Stimulated activated CD4-positive, alpha-beta T cell treated with anti-CD3 and anti-CD28 coated beads, Interleukin-15, amount 100 ng/mL, for 24 hours (primary cell): Measurements from ENCODE around the gene IBA57.

Experiments used
- DNase-seq: peaks from one replicate; pipeline ENCODE4 v3.0.0-alpha.2; 2020

IBA57 gene

GRCh38 chr1:228165372-228166169 lies at the start of gene IBA57:
TSS of gene IBA57 (plus strand) at chr1:228165804. CDS start at chr1:228165817, 13 bp downstream.
- DNase-seq, result peak; percentile 99

GRCh38 chr1:228117335-228117734 lies 48.3 kb upstream of the IBA57 start:
- DNase-seq, result no peak

GRCh38 chr1:228118040-228118439 lies 47.6 kb upstream of the IBA57 start:
- DNase-seq, result no peak

- no peak for DNase-seq
Measured at GRCh38 chr1:228120351-228120750, 45.3 kb upstream of the IBA57 start.

DNA sequence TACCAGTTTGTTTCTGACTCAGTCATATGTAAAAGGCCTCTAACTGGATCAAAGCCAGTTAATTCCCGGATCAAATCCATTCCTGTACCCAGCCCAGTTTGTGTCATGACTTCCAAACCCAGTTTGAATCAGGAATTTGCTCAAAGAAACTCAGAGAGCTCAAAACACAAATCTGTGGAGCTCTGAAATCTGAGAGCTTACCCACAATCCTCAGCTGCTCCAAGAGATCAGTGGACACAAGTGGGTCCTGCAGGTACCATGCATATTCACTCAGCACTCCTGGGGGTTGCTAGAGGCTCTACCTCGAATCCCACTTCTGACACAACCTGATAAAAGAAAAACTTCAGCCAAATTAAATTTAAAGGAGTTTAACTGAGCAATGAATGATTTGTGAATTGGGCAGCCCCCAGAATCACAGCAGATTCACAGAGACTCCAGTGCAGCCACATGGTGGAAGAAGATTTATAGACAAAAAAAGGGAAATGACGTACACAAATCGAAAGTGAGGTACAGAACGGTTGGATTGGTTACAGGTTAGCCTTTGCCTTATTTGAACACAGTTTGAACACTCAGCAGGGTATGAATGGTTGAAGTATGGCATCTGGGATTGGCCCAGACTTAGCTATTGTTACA lies 44.6 kb upstream of the IBA57 start:
- DNase-seq, result no peak

GRCh38 chr1:228122921-228123441 lies 42.6 kb upstream of the IBA57 start:
- no peak for DNase-seq

DNA sequence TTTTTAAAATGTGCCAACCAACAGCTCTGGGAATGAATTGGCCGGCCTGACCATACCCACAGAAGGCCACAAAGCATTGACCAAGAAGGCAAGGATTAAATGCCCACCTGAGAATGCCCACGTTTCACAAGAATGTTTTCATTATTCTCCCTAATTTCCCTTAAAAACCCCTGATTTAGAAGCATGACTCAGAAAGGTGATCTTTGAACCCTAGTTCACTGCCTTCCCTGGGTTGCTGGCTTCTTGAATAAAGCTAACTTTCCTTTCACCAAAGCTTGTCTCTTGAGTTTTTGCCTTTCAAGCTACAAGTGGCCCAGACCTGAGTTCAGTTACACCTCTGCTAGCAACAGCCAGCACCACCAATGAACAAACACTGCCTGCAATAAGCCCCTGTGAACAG lies 42.1 kb upstream of the IBA57 start:
- DNase-seq, result no peak

DNA sequence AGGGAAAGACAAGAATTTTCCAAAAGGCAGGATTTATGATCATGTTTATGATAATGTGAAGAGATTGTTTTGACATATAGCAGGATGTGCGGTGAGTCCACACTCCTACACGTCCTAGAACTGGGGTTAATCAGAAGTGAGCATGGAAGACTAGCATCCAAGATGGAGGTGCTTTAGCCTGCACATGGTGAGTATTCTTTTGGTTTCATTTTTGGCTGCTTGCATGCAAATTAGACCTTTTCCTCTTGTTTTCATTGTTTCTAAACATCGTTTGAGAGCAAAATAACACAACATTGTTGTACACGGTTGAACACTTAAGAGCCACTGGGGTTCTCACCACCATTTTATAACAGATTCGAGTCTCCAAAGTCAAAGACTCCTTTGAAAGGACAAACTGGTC lies 40.4 kb upstream of the IBA57 start:
- DNase-seq, result no peak

DNA sequence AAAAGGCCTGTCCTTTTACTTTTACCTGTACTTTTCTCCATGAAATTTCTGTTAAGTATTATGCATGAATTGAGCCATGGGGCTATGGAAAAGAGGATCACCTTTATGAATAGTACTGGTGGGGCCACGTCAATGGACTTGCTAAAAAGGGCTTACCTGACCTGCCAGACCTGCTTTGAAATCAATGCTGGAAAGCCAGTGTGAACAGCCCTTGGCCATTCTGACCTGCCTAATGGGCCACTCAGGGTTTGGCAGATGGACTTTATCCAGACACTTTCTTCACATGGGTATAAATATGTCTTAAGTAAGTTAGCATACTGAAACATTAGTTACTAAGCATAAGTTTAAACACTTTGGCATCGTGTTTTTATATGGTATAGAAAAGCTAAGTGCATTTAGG lies 33.8 kb upstream of the IBA57 start:
- DNase-seq, result no peak

GRCh38 chr1:228134591-228134990 lies 31.0 kb upstream of the IBA57 start:
- DNase-seq, result no peak

GRCh38 chr1:228136901-228137300 lies 28.7 kb upstream of the IBA57 start:
- DNase-seq, result no peak

- DNase-seq, result no peak
Measured at GRCh38 chr1:228139406-228139930, 26.1 kb upstream of the IBA57 start.

GRCh38 chr1:228139931-228140723 lies 25.5 kb upstream of the IBA57 start, which contains the start of gene GUK1:
TSS of gene GUK1 (plus strand) at chr1:228140279. CDS start at chr1:228140303, 24 bp downstream.
- DNase-seq, result peak; percentile 100

DNA sequence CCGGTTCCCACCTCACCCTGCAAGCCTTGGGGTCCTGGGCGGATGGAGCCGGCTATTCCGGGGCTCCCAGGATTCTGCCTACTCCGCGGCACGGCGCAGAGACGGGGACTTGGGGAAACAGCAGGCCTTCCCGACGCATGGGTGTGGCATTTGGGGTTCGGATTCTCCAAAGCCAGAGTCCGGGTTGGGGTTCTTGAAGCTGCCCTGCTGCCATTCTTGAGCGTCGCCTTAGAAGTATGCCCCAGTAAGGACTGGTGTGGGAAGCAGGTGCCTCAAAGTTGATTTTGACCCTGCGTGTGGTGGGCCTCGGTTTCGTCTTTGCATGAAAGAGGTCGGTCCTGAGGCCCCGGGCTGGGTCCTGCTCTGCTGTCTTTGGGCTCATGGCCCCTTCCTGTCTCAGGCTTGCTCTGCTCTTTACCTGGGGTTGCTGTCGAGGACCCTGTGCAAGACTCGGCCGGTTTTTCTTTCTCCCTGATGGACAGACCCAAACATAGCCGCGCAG lies 24.8 kb upstream of the IBA57 start:
- peak; percentile 35 for DNase-seq

DNA sequence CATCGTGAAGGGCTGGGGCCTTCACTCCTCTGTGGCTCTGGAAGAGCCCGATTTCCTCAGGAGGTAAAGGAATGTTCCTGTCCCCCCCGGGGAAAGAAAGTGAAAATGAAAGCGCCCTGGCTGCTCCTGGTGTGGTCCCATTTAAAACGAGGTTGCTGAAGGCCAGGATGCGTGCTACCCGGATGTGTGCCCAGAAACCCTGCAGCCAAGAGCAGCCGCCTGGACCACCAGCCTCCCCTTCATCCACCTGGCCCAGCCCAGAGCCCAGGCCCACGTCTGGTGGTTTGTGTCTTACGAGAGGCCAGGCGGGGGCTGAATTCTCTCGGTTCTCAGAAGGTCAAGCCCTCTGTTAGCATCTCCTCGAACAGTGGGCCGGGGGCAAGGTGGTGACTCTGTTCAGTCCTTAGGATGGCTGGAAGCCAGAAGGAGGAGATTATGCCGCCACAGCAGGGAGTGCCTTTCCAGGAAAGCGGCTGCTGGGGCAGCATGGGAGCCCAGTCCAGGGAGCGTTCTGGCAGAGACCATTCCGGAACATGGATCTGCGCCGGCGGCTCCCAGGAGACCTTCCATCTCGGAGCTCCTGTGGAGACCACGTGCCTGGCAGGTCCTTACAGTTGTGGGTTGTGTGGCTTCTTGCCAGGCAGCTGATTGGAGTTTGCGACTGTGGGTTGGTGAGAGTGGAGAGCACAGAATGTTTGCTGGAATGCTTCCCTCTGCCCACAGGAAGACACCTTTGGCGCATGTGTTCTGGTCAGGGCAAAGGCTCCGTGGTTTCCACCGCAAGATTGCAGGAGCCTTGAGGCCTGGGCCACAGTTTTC lies 24.2 kb upstream of the IBA57 start:
- peak; percentile 48 for DNase-seq

DNA sequence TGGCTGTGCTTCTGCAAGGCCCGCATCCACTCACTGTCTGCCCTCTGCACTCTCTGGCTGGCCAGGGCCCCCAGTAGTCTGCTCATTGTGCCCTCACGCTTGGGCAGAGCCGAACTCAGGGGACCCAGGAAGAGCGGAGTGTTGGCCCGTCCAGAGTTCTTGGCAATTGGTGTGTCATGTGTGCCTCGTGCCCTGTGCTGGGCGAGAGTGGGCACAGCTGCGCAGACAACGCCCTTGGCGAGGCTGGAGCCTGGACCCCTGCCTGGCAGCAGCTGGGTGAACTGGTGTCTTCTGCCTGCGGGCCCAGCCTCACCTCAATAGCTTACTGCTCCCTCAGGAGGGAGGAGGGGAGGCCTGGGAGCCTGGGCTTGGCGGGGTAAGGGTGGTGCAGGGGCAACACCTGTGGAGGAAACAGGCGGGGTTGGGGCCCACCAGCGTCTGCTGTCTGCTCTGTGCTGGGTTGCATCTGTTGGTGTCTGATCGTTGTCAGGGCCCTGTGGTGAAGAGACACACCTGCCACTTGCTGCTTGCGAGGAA lies 23.4 kb upstream of the IBA57 start:
- no peak for DNase-seq

DNA sequence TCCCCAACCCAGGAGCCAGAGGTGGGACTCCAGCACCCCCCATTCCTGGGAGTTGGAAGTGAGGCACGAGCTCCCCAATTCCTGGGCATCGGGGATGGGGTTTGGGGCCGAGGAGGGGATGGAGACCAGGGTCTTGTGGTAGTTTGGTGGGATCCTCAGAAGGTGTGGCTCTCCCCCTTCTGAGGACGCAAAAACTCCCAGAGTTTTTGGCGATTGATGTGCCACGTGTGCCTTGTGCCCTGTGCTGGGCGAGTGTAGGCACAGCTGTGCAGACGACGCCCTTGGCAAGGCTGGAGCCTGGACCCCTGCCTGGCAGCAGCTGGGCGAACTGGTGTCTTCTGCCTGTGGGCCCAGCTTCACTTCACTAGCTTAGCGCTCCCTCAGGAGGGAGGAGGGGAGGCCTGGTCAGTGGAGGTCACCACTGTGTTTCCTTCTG lies 22.9 kb upstream of the IBA57 start:
- no peak for DNase-seq

- DNase-seq, result no peak
Measured at GRCh38 chr1:228143480-228144192, 22.0 kb upstream of the IBA57 start.

DNA sequence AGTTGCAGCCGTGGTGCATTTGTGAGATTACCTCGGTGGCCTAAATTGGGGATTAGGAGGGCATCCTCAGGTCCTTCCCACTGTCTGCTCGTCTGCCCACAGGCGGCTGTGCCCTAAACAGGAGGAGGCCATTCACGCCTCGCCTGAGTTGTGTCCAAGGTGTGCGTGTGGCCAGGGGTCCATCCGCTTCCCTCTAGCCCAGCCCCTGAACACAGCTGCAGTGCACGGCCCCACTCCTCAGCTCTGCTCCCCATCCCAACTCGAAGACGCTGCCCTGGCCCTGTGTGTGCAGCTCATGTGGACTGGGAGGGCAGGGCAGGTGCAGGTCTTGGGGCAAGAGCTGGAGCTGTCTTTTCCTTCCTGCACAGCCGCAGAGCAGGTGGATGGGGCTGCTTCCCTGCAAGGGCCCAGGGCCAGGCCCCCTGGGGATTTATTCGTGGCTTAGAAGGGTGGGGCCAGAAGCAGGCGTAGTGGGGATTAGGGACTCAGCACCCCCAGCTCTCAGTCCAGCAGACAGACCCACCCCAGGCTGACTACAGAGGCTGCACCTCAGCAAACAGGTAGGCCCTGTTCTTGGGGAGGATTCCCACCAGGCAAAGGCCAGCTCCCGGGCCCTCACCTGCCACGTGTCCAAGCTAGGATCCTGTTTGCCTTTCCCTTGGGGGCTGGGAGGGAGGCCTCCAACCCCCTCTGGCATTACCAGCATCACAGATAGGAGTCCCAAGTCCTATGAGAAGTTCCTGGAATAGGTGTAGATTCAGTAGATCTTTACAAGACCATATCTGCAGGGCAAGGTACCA lies 21.2 kb upstream of the IBA57 start:
- no peak for DNase-seq

- no peak for DNase-seq
Measured at GRCh38 chr1:228144993-228145343, 20.6 kb upstream of the IBA57 start.
